HepG2 (cell line): ENCODE data around the gene FUT1. TPM values are rescaled to one million over a fixed set of nuclear protein-coding genes. Genes with fewer than 3 reads are reported as not detected.

ENCODE experiments used
- polyA plus RNA-seq, 8 experiments: library from polyadenylated mRNA; depleted of rRNA in 3 of 8; stranded (reverse) in 7 of 8; unstranded in 1 of 8; fragments of >200 nt; fragmentation: Illumina TruSeq in 4 of 8; extraction: Trizol in 4 of 8; gene quantifications; 2 replicates each; pipeline versions ENCODE4 v1.2.1 to v1.2.3, GENCODE V29; 2011 to 2016; ENCODE audit warnings: low read depth in 4 of 8, missing spikeins in 1 of 8, mixed read lengths in 1 of 8; ENCODE audit not compliant: insufficient read depth in 1 of 8
- small RNA-seq, 3 experiments: library from RNA; depleted of rRNA; stranded (forward); fragments of <200 nt; gene quantifications; one replicate each; pipeline ENCODE3, GENCODE V24; 2012; ENCODE audit warnings: low read depth in 2 of 3, low replicate concordance in 1 of 3; ENCODE audit not compliant: insufficient read length in 3 of 3, insufficient read depth in 2 of 3
- total RNA-seq, 5 experiments: library from RNA; depleted of rRNA; stranded (reverse); fragments of >200 nt; fragmentation: Illumina TruSeq; extraction: Trizol; gene quantifications; 2 replicates each; pipeline ENCODE4 v1.2.3, GENCODE V29; 2016; ENCODE audit warnings: low read depth in 1 of 5

Gene FUT1
- total and polyA plus RNA-seq, 2 of the 13 experiments (the other 11 are each of a cell fraction or from before 2014, with no cell fraction given), result 0.07 to 1.1 TPM

Small RNAs within 50 kb of the gene (small RNA-seq; reads per million reads assigned to genes)
- 0 reads per million in 3 experiments for gene RNU6-317P

Other genes with a start within 250 kb of the FUT1 start
- 0.22 and 0.29 TPM in 2 replicates for gene LMTK3, start 240.8 kb downstream of the FUT1 start, total RNA-seq (2016; rRNA removed; fragmentation: Illumina TruSeq; extraction: Trizol)
- gene LMTK3, start 240.8 kb downstream of the FUT1 start, polyA plus RNA-seq (2011; rRNA removed), result 0.18 and 0.30 TPM in 2 replicates
- gene SULT2B1, start 200.5 kb downstream of the FUT1 start, total RNA-seq (2016; rRNA removed; fragmentation: Illumina TruSeq; extraction: Trizol), result not detected in 2 replicates
- 0.07 and 0.13 TPM in 2 replicates for gene SULT2B1, start 200.5 kb downstream of the FUT1 start, polyA plus RNA-seq (2011; rRNA removed)
- not detected in 2 replicates for gene SPACA4, start 145.9 kb downstream of the FUT1 start, total RNA-seq (2016; rRNA removed; fragmentation: Illumina TruSeq; extraction: Trizol)
- not detected in 2 replicates for gene SPACA4, start 145.9 kb downstream of the FUT1 start, polyA plus RNA-seq (2011; rRNA removed)
- gene FAM83E, start 137.6 kb downstream of the FUT1 start, total RNA-seq (2016; rRNA removed; fragmentation: Illumina TruSeq; extraction: Trizol), result 0.60 TPM in 1 of 2 replicates, not detected in the other
- 0.13 and 0.18 TPM in 2 replicates for gene FAM83E, start 137.6 kb downstream of the FUT1 start, polyA plus RNA-seq (2011; rRNA removed)
- 1,485 and 1,498 TPM in 2 replicates for gene RPL18, start 133.5 kb downstream of the FUT1 start, total RNA-seq (2016; rRNA removed; fragmentation: Illumina TruSeq; extraction: Trizol)
- gene RPL18, start 133.5 kb downstream of the FUT1 start, polyA plus RNA-seq (2011; rRNA removed), result 1,639 and 1,894 TPM in 2 replicates
- 11.1 and 14.4 TPM in 2 replicates for gene SPHK2, start 133.1 kb downstream of the FUT1 start, total RNA-seq (2016; rRNA removed; fragmentation: Illumina TruSeq; extraction: Trizol)
- 2.9 and 4.5 TPM in 2 replicates for gene SPHK2, start 133.1 kb downstream of the FUT1 start, polyA plus RNA-seq (2011; rRNA removed)
- gene DBP, start 115.3 kb downstream of the FUT1 start, total RNA-seq (2016; rRNA removed; fragmentation: Illumina TruSeq; extraction: Trizol), result 5.5 and 5.8 TPM in 2 replicates
- 1.7 and 2.1 TPM in 2 replicates for gene DBP, start 115.3 kb downstream of the FUT1 start, polyA plus RNA-seq (2011; rRNA removed)
- 0.24 and 0.58 TPM in 2 replicates for gene CA11, start 106.5 kb downstream of the FUT1 start, total RNA-seq (2016; rRNA removed; fragmentation: Illumina TruSeq; extraction: Trizol)
- 0.41 and 1.4 TPM in 2 replicates for gene CA11, start 106.5 kb downstream of the FUT1 start, polyA plus RNA-seq (2011; rRNA removed)
- not detected in 2 replicates for gene NTN5, start 79.6 kb downstream of the FUT1 start, total RNA-seq (2016; rRNA removed; fragmentation: Illumina TruSeq; extraction: Trizol)
- 0.03 and 0.05 TPM in 2 replicates for gene NTN5, start 79.6 kb downstream of the FUT1 start, polyA plus RNA-seq (2011; rRNA removed)
- 0.07 TPM in 1 of 2 replicates, not detected in the other for gene FUT2, start 56.7 kb downstream of the FUT1 start, total RNA-seq (2016; rRNA removed; fragmentation: Illumina TruSeq; extraction: Trizol)
- 0.10 TPM in 1 of 2 replicates, not detected in the other for gene FUT2, start 56.7 kb downstream of the FUT1 start, polyA plus RNA-seq (2011; rRNA removed)
- gene MAMSTR, start 32.9 kb downstream of the FUT1 start, total RNA-seq (2016; rRNA removed; fragmentation: Illumina TruSeq; extraction: Trizol), result 2.0 and 2.2 TPM in 2 replicates
- 2.4 and 2.7 TPM in 2 replicates for gene MAMSTR, start 32.9 kb downstream of the FUT1 start, polyA plus RNA-seq (2011; rRNA removed)
- 0.44 and 0.49 TPM in 2 replicates for gene RASIP1, start 12.0 kb downstream of the FUT1 start, total RNA-seq (2016; rRNA removed; fragmentation: Illumina TruSeq; extraction: Trizol)
- 0.58 and 1.1 TPM in 2 replicates for gene RASIP1, start 12.0 kb downstream of the FUT1 start, polyA plus RNA-seq (2011; rRNA removed)
- gene IZUMO1, start 5.7 kb downstream of the FUT1 start, total RNA-seq (2016; rRNA removed; fragmentation: Illumina TruSeq; extraction: Trizol), result 0.22 TPM in 1 of 2 replicates, not detected in the other
- 0.07 and 0.16 TPM in 2 replicates for gene IZUMO1, start 5.7 kb downstream of the FUT1 start, polyA plus RNA-seq (2011; rRNA removed)
- not detected in 2 replicates for gene FGF21, start 2.9 kb upstream of the FUT1 start, total RNA-seq (2016; rRNA removed; fragmentation: Illumina TruSeq; extraction: Trizol)
- gene FGF21, start 2.9 kb upstream of the FUT1 start, polyA plus RNA-seq (2011; rRNA removed), result 0.17 TPM in 2 replicates
- gene BCAT2, start 58.4 kb upstream of the FUT1 start, total RNA-seq (2016; rRNA removed; fragmentation: Illumina TruSeq; extraction: Trizol), result 2.3 and 2.5 TPM in 2 replicates
- gene BCAT2, start 58.4 kb upstream of the FUT1 start, polyA plus RNA-seq (2011; rRNA removed), result 3.6 TPM in 2 replicates
- gene HSD17B14, start 83.8 kb upstream of the FUT1 start, total RNA-seq (2016; rRNA removed; fragmentation: Illumina TruSeq; extraction: Trizol), result 0.53 and 0.58 TPM in 2 replicates
- gene HSD17B14, start 83.8 kb upstream of the FUT1 start, polyA plus RNA-seq (2011; rRNA removed), result 1.2 and 1.8 TPM in 2 replicates
- gene PLEKHA4, start 116.0 kb upstream of the FUT1 start, total RNA-seq (2016; rRNA removed; fragmentation: Illumina TruSeq; extraction: Trizol), result 4.3 and 6.0 TPM in 2 replicates
- gene PLEKHA4, start 116.0 kb upstream of the FUT1 start, polyA plus RNA-seq (2011; rRNA removed), result 4.8 and 6.0 TPM in 2 replicates
- gene PPP1R15A, start 119.8 kb upstream of the FUT1 start, total RNA-seq (2016; rRNA removed; fragmentation: Illumina TruSeq; extraction: Trizol), result 7.8 and 18.5 TPM in 2 replicates
- gene PPP1R15A, start 119.8 kb upstream of the FUT1 start, polyA plus RNA-seq (2011; rRNA removed), result 15.2 and 15.6 TPM in 2 replicates
- not detected in 2 replicates for gene TULP2, start 146.1 kb upstream of the FUT1 start, total RNA-seq (2016; rRNA removed; fragmentation: Illumina TruSeq; extraction: Trizol)
- 0.04 and 0.08 TPM in 2 replicates for gene TULP2, start 146.1 kb upstream of the FUT1 start, polyA plus RNA-seq (2011; rRNA removed)
- gene NUCB1, start 147.7 kb upstream of the FUT1 start, total RNA-seq (2016; rRNA removed; fragmentation: Illumina TruSeq; extraction: Trizol), result 34.3 and 82.3 TPM in 2 replicates
- 106 and 144 TPM in 2 replicates for gene NUCB1, start 147.7 kb upstream of the FUT1 start, polyA plus RNA-seq (2011; rRNA removed)
- gene DHDH, start 181.1 kb upstream of the FUT1 start, total RNA-seq (2016; rRNA removed; fragmentation: Illumina TruSeq; extraction: Trizol), result 0.13 and 0.29 TPM in 2 replicates
- 0.91 and 1.9 TPM in 2 replicates for gene DHDH, start 181.1 kb upstream of the FUT1 start, polyA plus RNA-seq (2011; rRNA removed)
- gene BAX, start 202.2 kb upstream of the FUT1 start, total RNA-seq (2016; rRNA removed; fragmentation: Illumina TruSeq; extraction: Trizol), result 167 and 176 TPM in 2 replicates
- 139 and 164 TPM in 2 replicates for gene BAX, start 202.2 kb upstream of the FUT1 start, polyA plus RNA-seq (2011; rRNA removed)
- 3,909 and 8,800 TPM in 2 replicates for gene FTL, start 212.7 kb upstream of the FUT1 start, total RNA-seq (2016; rRNA removed; fragmentation: Illumina TruSeq; extraction: Trizol)
- gene FTL, start 212.7 kb upstream of the FUT1 start, polyA plus RNA-seq (2011; rRNA removed), result 2,513 and 2,721 TPM in 2 replicates
- 16.4 and 18.4 TPM in 2 replicates for gene GYS1, start 240.7 kb upstream of the FUT1 start, total RNA-seq (2016; rRNA removed; fragmentation: Illumina TruSeq; extraction: Trizol)
- gene GYS1, start 240.7 kb upstream of the FUT1 start, polyA plus RNA-seq (2011; rRNA removed), result 34.3 and 42.1 TPM in 2 replicates
- gene RUVBL2, start 241.2 kb upstream of the FUT1 start, total RNA-seq (2016; rRNA removed; fragmentation: Illumina TruSeq; extraction: Trizol), result 108 and 122 TPM in 2 replicates
- gene RUVBL2, start 241.2 kb upstream of the FUT1 start, polyA plus RNA-seq (2011; rRNA removed), result 109 and 120 TPM in 2 replicates